ENCODE measurements around the gene APBA1.

APBA1 gene

GRCh38 chr9:69633716-69634115 lies 38.5 kb downstream of the APBA1 start:
- H3K4me3 Mint-ChIP-seq: no peak overlapping the region
- no peak overlapping the region for H3K27ac Mint-ChIP-seq
- H3K9me3 Mint-ChIP-seq: no peaks in the 10 kb centered on the region
- H3K4me1 Mint-ChIP-seq: no peaks in the 10 kb centered on the region
- H3K27me3 Mint-ChIP-seq: peaks cover 16% of the 10 kb centered on the region
- H3K36me3 Mint-ChIP-seq: peaks cover 4% of the 10 kb centered on the region

GRCh38 chr9:69632768-69633167 lies 39.4 kb downstream of the APBA1 start:
- H3K9me3 Mint-ChIP-seq: no peaks in the 10 kb centered on the region
- no peak overlapping the region for H3K4me3 Mint-ChIP-seq
- H3K36me3 Mint-ChIP-seq: peaks cover 4% of the 10 kb centered on the region
- H3K27ac Mint-ChIP-seq: no peak overlapping the region
- no peaks in the 10 kb centered on the region for H3K4me1 Mint-ChIP-seq
- H3K27me3 Mint-ChIP-seq: peaks cover 19% of the 10 kb centered on the region

GRCh38 chr9:69627281-69627680 lies 44.9 kb downstream of the APBA1 start:
- H3K36me3 Mint-ChIP-seq: no peaks in the 10 kb centered on the region
- H3K27me3 Mint-ChIP-seq: peaks cover 5% of the 10 kb centered on the region
- H3K4me3 Mint-ChIP-seq: no peak overlapping the region
- H3K27ac Mint-ChIP-seq: no peak overlapping the region
- no peaks in the 10 kb centered on the region for H3K4me1 Mint-ChIP-seq
- no peaks in the 10 kb centered on the region for H3K9me3 Mint-ChIP-seq

- no peaks in the 10 kb centered on the region for H3K4me1 Mint-ChIP-seq
- H3K4me3 Mint-ChIP-seq: no peak overlapping the region
- peaks cover 4% of the 10 kb centered on the region for H3K27me3 Mint-ChIP-seq
- no peaks in the 10 kb centered on the region for H3K9me3 Mint-ChIP-seq
- H3K27ac Mint-ChIP-seq: no peak overlapping the region
- no peaks in the 10 kb centered on the region for H3K36me3 Mint-ChIP-seq
These were observed 48.9 kb downstream of the APBA1 start for GRCh38 chr9:69623276-69623675.

- H3K4me3 Mint-ChIP-seq: no peak overlapping the region
- no peaks in the 10 kb centered on the region for H3K9me3 Mint-ChIP-seq
These were observed 49.5 kb downstream of the APBA1 start for GRCh38 chr9:69622676-69623075.

GRCh38 chr9:69621730-69622460 lies 50.3 kb downstream of the APBA1 start:
- no peaks in the 10 kb centered on the region for H3K9me3 Mint-ChIP-seq
- H3K27me3 Mint-ChIP-seq: peaks cover under 1% of the 10 kb centered on the region
- H3K4me3 Mint-ChIP-seq: no peak overlapping the region
- H3K27ac Mint-ChIP-seq: no peak overlapping the region
- H3K4me1 Mint-ChIP-seq: no peaks in the 10 kb centered on the region
- H3K36me3 Mint-ChIP-seq: no peaks in the 10 kb centered on the region

More at GRCh38 chr9:69622676-69623075, 49.5 kb downstream of the APBA1 start:
- no peaks in the 10 kb centered on the region for H3K36me3 Mint-ChIP-seq
- H3K4me1 Mint-ChIP-seq: no peaks in the 10 kb centered on the region
- peaks cover 2% of the 10 kb centered on the region for H3K27me3 Mint-ChIP-seq
- no peak overlapping the region for H3K27ac Mint-ChIP-seq

- Mint-ChIP-seq H3K4me3 (no peak overlapping the region), H3K4me1 (no peaks in the 10 kb centered on the region), H3K27me3 (no peaks in the 10 kb centered on the region), H3K9me3 (no peaks in the 10 kb centered on the region), H3K27ac (no peak overlapping the region), H3K36me3 (no peaks in the 10 kb centered on the region)
These were observed 51.4 kb downstream of the APBA1 start for GRCh38 chr9:69620731-69621130.

- Mint-ChIP-seq H3K4me3 (no peak overlapping the region), H3K27ac (no peak overlapping the region), H3K9me3 (no peaks in the 10 kb centered on the region), H3K36me3 (no peaks in the 10 kb centered on the region), H3K27me3 (no peaks in the 10 kb centered on the region), H3K4me1 (no peaks in the 10 kb centered on the region)
These were observed 52.9 kb downstream of the APBA1 start for GRCh38 chr9:69619233-69619632.

GRCh38 chr9:69617006-69617405 lies 55.2 kb downstream of the APBA1 start:
- no peak overlapping the region for H3K27ac Mint-ChIP-seq
- no peaks in the 10 kb centered on the region for H3K9me3 Mint-ChIP-seq
- H3K4me1 Mint-ChIP-seq: no peaks in the 10 kb centered on the region

GRCh38 chr9:69615880-69616279 lies 56.3 kb downstream of the APBA1 start:
- no peaks in the 10 kb centered on the region for H3K4me1 Mint-ChIP-seq
- H3K4me3 Mint-ChIP-seq: no peak overlapping the region
- no peaks in the 10 kb centered on the region for H3K36me3 Mint-ChIP-seq
- no peak overlapping the region for H3K27ac Mint-ChIP-seq
- no peaks in the 10 kb centered on the region for H3K9me3 Mint-ChIP-seq
- peaks cover under 1% of the 10 kb centered on the region for H3K27me3 Mint-ChIP-seq

More at GRCh38 chr9:69617006-69617405, 55.2 kb downstream of the APBA1 start:
- H3K27me3 Mint-ChIP-seq: no peaks in the 10 kb centered on the region
- no peak overlapping the region for H3K4me3 Mint-ChIP-seq
- H3K36me3 Mint-ChIP-seq: no peaks in the 10 kb centered on the region

GRCh38 chr9:69611221-69611620 lies 61.0 kb downstream of the APBA1 start:
- H3K9me3 Mint-ChIP-seq: no peaks in the 10 kb centered on the region
- H3K27me3 Mint-ChIP-seq: peaks cover 2% of the 10 kb centered on the region
- H3K4me1 Mint-ChIP-seq: no peaks in the 10 kb centered on the region
- H3K4me3 Mint-ChIP-seq: no peak overlapping the region
- H3K27ac Mint-ChIP-seq: no peak overlapping the region
- no peaks in the 10 kb centered on the region for H3K36me3 Mint-ChIP-seq

GRCh38 chr9:69609156-69609555 lies 63.0 kb downstream of the APBA1 start:
- Mint-ChIP-seq H3K36me3 (no peaks in the 10 kb centered on the region), H3K4me3 (no peak overlapping the region), H3K27ac (no peak overlapping the region), H3K9me3 (no peaks in the 10 kb centered on the region), H3K4me1 (no peaks in the 10 kb centered on the region), H3K27me3 (peaks cover 2% of the 10 kb centered on the region)

GRCh38 chr9:69606089-69606488 lies 66.1 kb downstream of the APBA1 start:
- H3K27ac Mint-ChIP-seq: no peak overlapping the region
- no peaks in the 10 kb centered on the region for H3K36me3 Mint-ChIP-seq
- no peaks in the 10 kb centered on the region for H3K4me1 Mint-ChIP-seq
- H3K27me3 Mint-ChIP-seq: peaks cover 2% of the 10 kb centered on the region
- H3K9me3 Mint-ChIP-seq: no peaks in the 10 kb centered on the region
- no peak overlapping the region for H3K4me3 Mint-ChIP-seq

GRCh38 chr9:69605406-69605805 lies 66.8 kb downstream of the APBA1 start:
- no peak overlapping the region for H3K27ac Mint-ChIP-seq
- H3K27me3 Mint-ChIP-seq: no peaks in the 10 kb centered on the region
- H3K9me3 Mint-ChIP-seq: no peaks in the 10 kb centered on the region
- no peaks in the 10 kb centered on the region for H3K36me3 Mint-ChIP-seq
- H3K4me1 Mint-ChIP-seq: no peaks in the 10 kb centered on the region
- H3K4me3 Mint-ChIP-seq: no peak overlapping the region

- H3K4me1 Mint-ChIP-seq: no peaks in the 10 kb centered on the region
These were observed 67.5 kb downstream of the APBA1 start for GRCh38 chr9:69604568-69605219.

GRCh38 chr9:69603656-69604055 lies 68.5 kb downstream of the APBA1 start:
- no peaks in the 10 kb centered on the region for H3K36me3 Mint-ChIP-seq
- H3K27me3 Mint-ChIP-seq: peaks cover 1% of the 10 kb centered on the region
- no peaks in the 10 kb centered on the region for H3K9me3 Mint-ChIP-seq
- no peak overlapping the region for H3K27ac Mint-ChIP-seq
- no peaks in the 10 kb centered on the region for H3K4me1 Mint-ChIP-seq
- H3K4me3 Mint-ChIP-seq: no peak overlapping the region

More at GRCh38 chr9:69604568-69605219, 67.5 kb downstream of the APBA1 start:
- H3K9me3 Mint-ChIP-seq: no peaks in the 10 kb centered on the region
- no peak overlapping the region for H3K27ac Mint-ChIP-seq
- H3K36me3 Mint-ChIP-seq: no peaks in the 10 kb centered on the region
- H3K4me3 Mint-ChIP-seq: no peak overlapping the region
- H3K27me3 Mint-ChIP-seq: no peaks in the 10 kb centered on the region

Data from activated naive CD4-positive, alpha-beta T cell treated with anti-CD3 and anti-CD28 coated beads, Interleukin-2, amount 50 U/mL, for 24 hours (primary cell).